Fibroblast of skin of left quadriceps (primary cell): ENCODE results near the gene CSRP3.

Experiments
- DNase-seq, 2 experiments: peaks; one replicate each; pipeline ENCODE4 v3.0.0-alpha.2; 2013; ENCODE audit warnings: low read depth in 2 of 2

The CSRP3 gene

GRCh38 chr11:19225581-19225980, 23.8 kb upstream of the CSRP3 start:
- DNase-seq, result no peak

DNA sequence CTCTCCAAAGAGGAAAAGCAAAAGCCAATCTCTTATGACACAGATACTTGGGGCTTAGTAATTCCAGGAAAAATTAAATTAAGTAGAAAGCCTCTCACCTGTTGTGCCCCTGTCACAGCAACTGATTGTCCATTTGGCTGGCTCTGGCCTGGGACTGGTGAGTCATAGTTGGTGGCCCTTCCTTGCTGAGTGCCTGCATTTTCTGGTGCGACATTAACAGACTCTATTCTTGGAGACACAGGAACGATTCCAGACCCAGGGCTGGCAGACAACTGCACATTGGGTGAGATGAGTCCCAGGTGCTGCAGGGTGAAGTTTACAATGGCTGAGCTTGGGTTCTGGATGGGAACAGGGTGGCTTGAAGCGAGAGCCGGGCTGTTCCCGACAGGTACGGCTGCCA, 23.3 kb upstream of the CSRP3 start:
- DNase-seq, result no peak

GRCh38 chr11:19220903-19221724, 19.3 kb upstream of the CSRP3 start:
- no peak for DNase-seq

DNA sequence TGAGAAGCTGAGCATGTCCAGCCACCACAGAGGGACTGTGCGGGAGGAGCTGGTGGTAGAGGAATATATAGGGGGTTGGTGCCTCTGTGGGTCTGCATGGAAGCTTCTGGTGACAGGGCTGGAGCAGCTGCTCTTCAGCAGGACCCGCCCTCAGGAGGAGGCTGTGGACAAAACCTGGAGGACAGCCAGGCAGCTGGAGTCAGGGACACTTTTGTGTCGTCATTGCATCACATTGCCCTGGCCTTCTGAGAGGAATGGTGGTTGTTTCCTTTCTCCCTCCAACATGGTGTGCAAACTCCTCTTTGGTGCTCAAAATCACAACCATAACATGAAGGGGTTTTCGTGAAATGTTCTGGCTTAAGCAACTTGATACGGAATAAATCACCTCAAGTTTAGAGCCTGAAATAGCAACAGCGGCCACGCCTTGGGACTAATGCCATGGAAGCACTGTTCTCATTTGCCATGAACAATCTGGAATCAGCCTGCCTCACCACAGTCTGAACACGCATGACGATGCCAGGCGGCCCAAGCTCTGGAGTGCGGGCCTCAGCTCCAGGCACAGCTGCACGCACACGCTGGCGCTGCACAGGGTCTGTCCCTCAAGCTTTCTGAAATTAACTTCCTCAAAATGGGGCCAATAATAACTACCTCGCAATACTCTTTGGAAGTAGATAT, 17.1 kb upstream of the CSRP3 start:
- DNase-seq, result no peak

- no peak for DNase-seq
These were observed 16.4 kb upstream of the CSRP3 start for GRCh38 chr11:19218216-19218615.

DNA sequence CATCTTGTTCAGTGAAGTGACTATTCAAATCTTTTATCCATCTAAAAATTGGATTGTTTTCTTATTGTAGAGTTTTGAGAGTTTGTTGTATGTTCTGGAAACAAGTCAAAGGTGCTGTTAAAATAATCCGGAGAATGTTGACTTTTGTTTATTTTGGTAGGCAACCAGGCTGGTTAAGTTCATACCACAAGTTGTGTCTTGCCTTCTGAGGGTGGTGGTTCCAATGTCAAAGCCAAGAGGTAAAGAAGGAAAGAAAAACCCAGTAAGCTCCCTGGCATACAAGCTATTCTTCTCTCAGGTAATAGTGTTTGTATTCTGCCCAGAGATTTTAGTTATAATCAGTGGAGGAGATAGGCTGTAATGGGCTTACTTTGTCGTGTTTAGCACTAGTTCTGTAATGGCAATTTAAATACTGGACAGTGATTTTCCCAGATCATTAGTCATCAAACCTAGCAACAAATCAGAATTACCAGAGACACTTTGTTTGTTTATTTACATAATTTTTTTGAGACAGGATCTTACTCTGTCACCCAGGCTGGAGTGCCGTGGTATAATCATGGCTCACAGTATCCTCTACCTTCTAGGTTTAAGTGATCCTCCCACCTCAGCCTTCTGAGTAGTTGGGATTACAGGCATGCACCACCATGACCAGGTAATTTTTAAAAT, 15.1 kb upstream of the CSRP3 start:
- no peak for DNase-seq

GRCh38 chr11:19216021-19216420, 14.2 kb upstream of the CSRP3 start:
- DNase-seq, result no peak

GRCh38 chr11:19209617-19210370, 8.0 kb upstream of the CSRP3 start:
- no peak for DNase-seq

DNA sequence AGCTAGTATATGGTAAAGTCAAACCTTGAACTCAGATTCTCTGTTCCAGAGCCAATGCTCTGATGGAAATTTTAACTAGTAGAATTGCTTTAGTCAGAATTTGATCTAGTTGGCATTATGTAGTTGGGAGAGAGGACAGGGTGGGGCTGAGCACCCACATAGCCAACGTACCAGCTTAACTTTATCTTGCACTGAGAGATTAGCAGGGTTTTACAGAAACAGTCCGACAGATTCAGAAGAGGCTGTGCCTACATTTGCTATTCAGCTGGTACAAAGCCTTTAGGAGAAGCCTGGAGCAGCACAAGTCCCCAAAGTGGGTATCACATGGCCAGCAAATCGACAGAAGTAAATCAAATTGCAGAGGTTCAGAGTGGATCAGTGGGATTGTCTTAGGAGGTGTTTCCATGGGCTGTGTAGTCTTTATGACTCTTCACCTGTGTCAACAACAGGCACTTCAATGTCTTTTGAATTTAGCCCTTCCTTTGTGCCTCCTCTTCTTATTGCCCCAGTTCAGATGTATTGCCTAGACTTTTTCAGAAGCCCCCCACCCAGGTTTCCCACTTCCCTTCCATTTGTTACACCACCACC, 7.3 kb upstream of the CSRP3 start:
- DNase-seq, result no peak

DNA sequence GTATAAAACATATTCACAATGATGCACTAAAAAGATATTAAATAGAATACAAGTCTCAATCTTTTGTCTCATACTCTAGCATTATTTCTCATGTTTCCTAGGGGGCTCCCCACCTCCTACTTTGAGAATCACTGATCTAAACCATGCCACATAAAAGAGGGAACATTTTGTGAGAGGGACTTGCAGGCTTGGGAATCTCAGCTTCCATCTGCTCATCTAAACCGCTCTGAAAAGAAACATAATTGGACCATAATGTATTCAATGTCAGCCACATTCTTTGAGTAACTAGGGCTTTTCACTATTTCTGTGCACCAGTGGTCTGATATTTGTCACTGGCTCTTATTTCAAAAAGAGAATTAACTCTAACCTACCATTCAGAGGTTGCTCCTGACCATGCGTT, 6.4 kb upstream of the CSRP3 start:
- DNase-seq, result no peak

GRCh38 chr11:19204836-19205235, 3.1 kb upstream of the CSRP3 start:
- no peak for DNase-seq

- DNase-seq, result peak; percentile 18 to 28
These were observed 1.2 kb downstream of the CSRP3 start for GRCh38 chr11:19200410-19201201.

DNA sequence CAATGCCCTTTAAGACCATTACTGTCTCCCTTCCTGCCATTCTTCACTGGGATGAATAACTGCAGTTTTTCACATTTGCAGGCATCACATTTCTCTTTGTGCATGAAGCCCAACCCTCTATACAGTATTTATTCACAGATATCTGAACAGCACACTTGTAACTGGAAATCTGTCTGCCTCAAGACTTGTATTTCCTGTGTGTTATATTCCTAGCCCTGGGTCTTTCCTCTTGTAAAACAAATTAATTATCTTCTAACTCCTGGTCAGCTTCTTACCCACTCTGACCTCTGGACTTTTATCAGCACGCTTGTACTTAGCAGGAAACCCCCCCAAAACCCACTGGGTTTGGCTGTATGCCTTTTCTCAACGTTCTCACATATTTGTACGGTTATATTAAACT, 2.0 kb downstream of the CSRP3 start:
- DNase-seq, result no peak

DNA sequence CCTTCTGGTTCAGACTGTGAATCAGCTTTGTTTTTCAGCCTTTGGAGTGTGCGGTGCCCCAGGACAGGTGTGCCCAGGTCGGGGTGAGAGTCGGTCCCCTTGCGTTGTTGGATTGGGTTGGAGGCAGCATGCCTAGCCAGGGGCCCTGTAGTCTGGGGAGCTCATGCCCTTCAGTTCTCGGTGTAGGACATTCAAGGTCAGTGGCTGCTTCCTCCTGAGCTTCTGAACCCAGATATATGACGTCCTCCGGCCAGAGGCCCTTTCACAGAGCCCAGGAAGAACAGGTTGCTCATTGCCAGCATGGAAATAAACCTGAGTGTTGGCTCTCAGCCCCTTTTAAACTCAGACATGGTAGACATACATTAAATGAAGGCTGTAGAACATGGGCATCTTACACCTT, 2.7 kb downstream of the CSRP3 start:
- DNase-seq, result no peak

DNA sequence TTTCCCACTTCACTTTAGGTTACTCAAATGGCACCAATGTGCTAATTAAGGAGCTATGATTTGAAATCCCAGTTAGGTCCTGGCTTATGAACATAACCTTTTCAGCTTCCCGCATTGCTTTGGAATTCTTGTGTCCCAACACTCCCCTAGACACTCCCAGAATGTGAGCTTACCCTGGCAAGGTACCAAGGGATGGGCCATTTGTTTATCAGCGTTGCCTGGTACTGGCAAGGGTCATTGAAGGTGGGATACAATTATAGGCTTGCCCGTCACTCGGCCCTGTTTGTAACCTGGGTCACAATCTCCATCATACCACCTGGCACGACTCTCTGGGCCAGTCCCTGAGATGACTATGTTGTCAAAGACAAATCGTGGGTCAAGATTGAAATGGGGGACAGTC, 5.4 kb downstream of the CSRP3 start:
- no peak for DNase-seq

DNA sequence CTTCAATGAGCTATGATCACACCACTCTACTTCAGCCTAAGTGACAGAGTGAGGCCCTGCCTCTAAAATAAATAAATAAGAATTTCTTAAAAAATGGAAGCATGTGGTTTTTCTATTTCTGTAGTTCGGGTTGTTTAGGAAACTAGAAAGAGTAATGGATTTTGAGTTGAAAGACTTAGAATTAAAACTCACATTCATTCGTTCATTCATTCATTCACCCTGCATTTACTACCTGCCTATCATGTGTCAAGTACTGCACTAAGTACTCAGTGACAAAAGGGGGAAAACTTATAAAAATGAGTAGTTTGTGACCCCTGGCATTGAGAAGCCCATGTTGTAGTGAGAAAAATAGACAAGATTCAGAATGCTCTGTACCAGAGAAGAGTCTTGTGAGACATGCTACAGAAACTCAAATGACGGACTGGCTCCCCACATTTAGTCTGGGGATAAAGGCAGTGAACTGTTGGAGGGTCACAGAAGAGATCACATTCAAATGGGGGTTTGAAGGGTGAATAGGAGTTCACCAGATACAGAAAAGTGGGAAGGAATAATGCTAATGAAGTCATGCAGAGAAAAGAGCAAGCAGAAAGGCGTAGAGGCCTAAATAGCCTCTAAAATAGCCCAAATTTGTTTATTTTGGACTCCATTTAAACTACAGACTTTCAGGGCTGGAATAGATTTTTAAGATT, 7.0 kb downstream of the CSRP3 start:
- no peak for DNase-seq

DNA sequence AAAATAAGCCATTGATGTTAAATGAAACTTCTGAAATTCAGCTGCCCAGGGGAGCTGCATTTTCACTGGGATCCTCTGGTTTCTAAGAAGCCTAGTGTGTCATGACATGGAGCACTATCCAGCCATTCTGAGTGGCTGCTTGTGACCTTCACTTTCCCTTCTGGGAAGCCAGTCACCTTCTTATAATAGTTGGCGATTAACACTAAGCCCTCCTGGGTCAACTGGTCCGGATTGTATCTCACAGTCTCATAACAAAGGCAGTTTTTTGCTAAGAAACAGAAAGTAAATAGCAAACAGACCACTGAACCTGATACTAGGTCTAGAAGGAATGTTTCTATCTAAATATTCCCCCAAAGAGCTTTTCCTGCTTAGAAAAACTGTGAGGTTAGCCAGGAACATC, 7.9 kb downstream of the CSRP3 start:
- DNase-seq, result no peak

DNA sequence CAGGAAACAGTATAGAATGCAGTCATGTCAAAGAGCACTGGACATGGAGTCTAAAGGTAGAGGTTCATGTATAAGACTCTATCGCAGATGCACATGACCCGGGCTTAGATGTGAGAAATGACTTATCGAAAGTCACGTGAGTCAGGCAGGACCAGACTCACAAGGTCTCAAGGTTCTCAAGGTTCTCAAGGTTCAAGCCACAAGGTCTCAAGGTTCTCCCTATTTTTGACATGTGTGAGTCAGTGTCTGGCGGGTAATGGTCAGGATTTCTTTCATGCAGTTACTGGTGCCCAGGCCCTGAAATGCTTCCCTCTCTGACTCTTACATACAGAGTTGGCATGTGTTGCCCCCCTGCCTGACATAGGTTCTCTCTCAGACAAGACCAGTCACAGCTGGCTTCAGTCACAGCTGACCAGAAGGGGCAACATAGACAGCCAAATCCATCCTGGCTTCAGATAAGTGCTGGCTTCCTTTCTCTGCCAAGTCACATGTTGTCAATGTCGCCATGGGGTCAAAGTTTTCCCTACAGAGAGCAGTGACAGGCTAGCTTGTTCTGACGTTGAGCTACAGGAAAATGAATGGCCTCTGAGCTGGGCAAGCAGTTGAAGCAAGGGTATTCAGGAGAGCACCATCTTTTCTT, 10.1 kb downstream of the CSRP3 start:
- DNase-seq, result no peak

GRCh38 chr11:19187833-19188258, 13.9 kb downstream of the CSRP3 start:
- no peak for DNase-seq
